Osteoblast (primary cell): ENCODE data around the gene JPT2. TPM values are rescaled to one million over a fixed set of nuclear protein-coding genes. Genes with fewer than 3 reads are reported as not detected.

Experiments used
- DNase-seq: peaks from one replicate; pipeline ENCODE4 v3.0.0; 2011; ENCODE audit warnings: low spot score, mixed read lengths; ENCODE audit not compliant: insufficient read length; ENCODE audit errors: missing footprints
- H2AFZ ChIP-seq: 2 replicates; pipeline ENCODE4 v1.6.0; 2011; ENCODE audit warnings: mild to moderate bottlenecking, low read length
- H3K27ac ChIP-seq: 2 replicates; pipeline ENCODE4 v1.5.1; 2011; ENCODE audit warnings: mild to moderate bottlenecking, low read depth, low read length, moderate library complexity
- H3K27me3 ChIP-seq: 2 replicates; pipeline ENCODE4 v1.6.0; 2012; ENCODE audit warnings: mild to moderate bottlenecking, control low read depth, inconsistent platforms, low read length, moderate library complexity; ENCODE audit not compliant: insufficient read depth
- H3K36me3 ChIP-seq: 2 replicates; pipeline ENCODE4 v1.5.1; 2011; ENCODE audit warnings: mild to moderate bottlenecking, low read length, control low read depth, moderate library complexity; ENCODE audit not compliant: insufficient read depth
- H3K4me1 ChIP-seq: 2 replicates; pipeline ENCODE4 v1.5.1; 2011; ENCODE audit warnings: mild to moderate bottlenecking, low read length, control low read depth, moderate library complexity; ENCODE audit not compliant: insufficient read depth
- H3K4me2 ChIP-seq: 2 replicates; pipeline ENCODE4 v1.6.0; 2011; ENCODE audit warnings: mild to moderate bottlenecking, low read length; ENCODE audit not compliant: insufficient read depth
- H3K4me3 ChIP-seq: fragments of 200-600 bp; sonication (generic); 3 replicates; pipeline ENCODE4 v1.5.1; 2012; ENCODE audit warnings: mild to moderate bottlenecking, low read length, inconsistent platforms; ENCODE audit not compliant: insufficient read depth
- H3K79me2 ChIP-seq: 2 replicates; pipeline ENCODE4 v1.6.0; 2012; ENCODE audit warnings: mild to moderate bottlenecking, low read length, control low read depth, inconsistent platforms; ENCODE audit not compliant: insufficient read depth
- H3K9me3 ChIP-seq: 2 replicates; pipeline ENCODE4 v1.5.1; 2011; ENCODE audit warnings: low read depth, low read length, control low read depth
- H4K20me1 ChIP-seq: 2 replicates; pipeline ENCODE4 v1.6.0; 2012; ENCODE audit warnings: mild to moderate bottlenecking, low read length, control low read depth; ENCODE audit not compliant: insufficient read depth
- CTCF ChIP-seq: IDR thresholded peaks from 2 replicates; pipeline ENCODE4 v1.5.1; 2011; ENCODE audit warnings: mild to moderate bottlenecking, low read depth, low read length, moderate library complexity; ENCODE audit errors: extremely low read depth
- total RNA-seq: library from RNA; depleted of rRNA; stranded (reverse); fragments of >200 nt; gene quantifications from 2 replicates; pipeline ENCODE4 v1.2.3, GENCODE V29; 2012

JPT2 gene
- total RNA-seq, 1 donor = 22.8 TPM

- Histone ChIP-seq H3K27me3 (no peaks in the 10 kb centered on the region), H3K36me3 (peaks cover 52% of the 10 kb centered on the region), H3K4me2 (no peak overlapping the region), H3K9me3 (no peaks in the 10 kb centered on the region), H4K20me1 (peaks cover 56% of the 10 kb centered on the region), H3K79me2 (peaks cover 85% of the 10 kb centered on the region), H3K4me1 (no peaks in the 10 kb centered on the region), H3K27ac (no peak overlapping the region), H3K4me3 (no peak overlapping the region), H2AFZ (no peak overlapping the region)
- no peak for TF ChIP-seq CTCF
- DNase-seq = no peak
Measured at GRCh38 chr16:1632638-1632970, 45.5 kb upstream of the JPT2 start.

- TF ChIP-seq CTCF = no peak
- Histone ChIP-seq H3K36me3 (peaks cover 59% of the 10 kb centered on the region), H3K4me2 (no peak overlapping the region), H3K4me1 (no peaks in the 10 kb centered on the region), H4K20me1 (peaks cover 56% of the 10 kb centered on the region), H3K27ac (no peak overlapping the region), H2AFZ (no peak overlapping the region), H3K79me2 (peaks cover 78% of the 10 kb centered on the region), H3K4me3 (no peak overlapping the region), H3K9me3 (no peaks in the 10 kb centered on the region), H3K27me3 (no peaks in the 10 kb centered on the region)
- peak; percentile 64 for DNase-seq
Measured at GRCh38 chr16:1633310-1633709, 44.8 kb upstream of the JPT2 start.

- H3K36me3 ChIP-seq = peaks cover 67% of the 10 kb centered on the region
- H2AFZ ChIP-seq = no peak overlapping the region
- H3K27ac ChIP-seq = no peak overlapping the region
- H3K79me2 ChIP-seq = peaks cover 66% of the 10 kb centered on the region
- peaks cover 47% of the 10 kb centered on the region for H4K20me1 ChIP-seq
- no peaks in the 10 kb centered on the region for H3K27me3 ChIP-seq
- DNase-seq = peak; percentile 15
- H3K4me1 ChIP-seq = no peaks in the 10 kb centered on the region
- H3K4me3 ChIP-seq = no peak overlapping the region
- no peak for TF ChIP-seq CTCF
- no peaks in the 10 kb centered on the region for H3K9me3 ChIP-seq
- no peak overlapping the region for H3K4me2 ChIP-seq
Measured at GRCh38 chr16:1634541-1634940, 43.5 kb upstream of the JPT2 start.

GRCh38 chr16:1635070-1635469, 43.0 kb upstream of the JPT2 start:
- H3K36me3 ChIP-seq = peaks cover 68% of the 10 kb centered on the region
- H3K4me1 ChIP-seq = no peaks in the 10 kb centered on the region
- no peaks in the 10 kb centered on the region for H3K9me3 ChIP-seq
- no peak for TF ChIP-seq CTCF
- no peak overlapping the region for H2AFZ ChIP-seq
- H3K27ac ChIP-seq = no peak overlapping the region
- peaks cover 60% of the 10 kb centered on the region for H3K79me2 ChIP-seq
- DNase-seq = no peak
- no peak overlapping the region for H3K4me2 ChIP-seq
- H3K27me3 ChIP-seq = no peaks in the 10 kb centered on the region
- no peak overlapping the region for H3K4me3 ChIP-seq
- H4K20me1 ChIP-seq = peaks cover 46% of the 10 kb centered on the region
